ENCODE results near the gene CSTF1.

The CSTF1 gene

DNA sequence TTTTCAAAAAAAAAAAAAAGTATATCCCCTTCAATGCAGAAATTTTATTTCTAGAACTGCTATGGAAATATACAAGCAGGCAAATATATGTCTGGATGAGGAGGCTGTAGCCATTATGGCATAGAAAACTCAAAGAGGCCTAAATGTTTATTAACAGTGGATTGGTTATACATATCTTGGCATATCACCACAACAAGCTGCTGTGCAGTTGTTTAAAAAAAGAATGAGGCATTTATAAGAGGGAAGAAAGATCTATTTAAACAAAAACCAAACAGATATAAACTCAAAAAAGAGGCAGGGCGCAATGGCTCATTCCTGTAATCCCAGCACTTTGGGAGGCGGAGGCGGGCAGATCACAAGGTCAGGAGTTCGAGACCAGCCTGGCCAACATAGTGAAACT, 45.8 kb downstream of the CSTF1 start:
- Histone ChIP-seq H3K4me3 (ENCODE audit: low read depth, low read length) (no peak overlapping the region), H3K27me3 (ENCODE audit: insufficient read depth, low read depth, severe bottlenecking) (peaks cover 93% of the 10 kb centered on the region), H3K9me3 (ENCODE audit: severe bottlenecking) (no peaks in the 10 kb centered on the region), H3K27ac (no peak overlapping the region), H3K36me3 (no peaks in the 10 kb centered on the region)
- DNase-seq: no peak
- TF ChIP-seq, protein P1, sequence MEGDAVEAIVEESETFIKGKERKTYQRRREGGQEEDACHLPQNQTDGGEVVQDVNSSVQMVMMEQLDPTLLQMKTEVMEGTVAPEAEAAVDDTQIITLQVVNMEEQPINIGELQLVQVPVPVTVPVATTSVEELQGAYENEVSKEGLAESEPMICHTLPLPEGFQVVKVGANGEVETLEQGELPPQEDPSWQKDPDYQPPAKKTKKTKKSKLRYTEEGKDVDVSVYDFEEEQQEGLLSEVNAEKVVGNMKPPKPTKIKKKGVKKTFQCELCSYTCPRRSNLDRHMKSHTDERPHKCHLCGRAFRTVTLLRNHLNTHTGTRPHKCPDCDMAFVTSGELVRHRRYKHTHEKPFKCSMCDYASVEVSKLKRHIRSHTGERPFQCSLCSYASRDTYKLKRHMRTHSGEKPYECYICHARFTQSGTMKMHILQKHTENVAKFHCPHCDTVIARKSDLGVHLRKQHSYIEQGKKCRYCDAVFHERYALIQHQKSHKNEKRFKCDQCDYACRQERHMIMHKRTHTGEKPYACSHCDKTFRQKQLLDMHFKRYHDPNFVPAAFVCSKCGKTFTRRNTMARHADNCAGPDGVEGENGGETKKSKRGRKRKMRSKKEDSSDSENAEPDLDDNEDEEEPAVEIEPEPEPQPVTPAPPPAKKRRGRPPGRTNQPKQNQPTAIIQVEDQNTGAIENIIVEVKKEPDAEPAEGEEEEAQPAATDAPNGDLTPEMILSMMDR (IDR thresholded peaks at IDR 0.05; ENCODE audit: low read depth, low read length): no peak

DNA sequence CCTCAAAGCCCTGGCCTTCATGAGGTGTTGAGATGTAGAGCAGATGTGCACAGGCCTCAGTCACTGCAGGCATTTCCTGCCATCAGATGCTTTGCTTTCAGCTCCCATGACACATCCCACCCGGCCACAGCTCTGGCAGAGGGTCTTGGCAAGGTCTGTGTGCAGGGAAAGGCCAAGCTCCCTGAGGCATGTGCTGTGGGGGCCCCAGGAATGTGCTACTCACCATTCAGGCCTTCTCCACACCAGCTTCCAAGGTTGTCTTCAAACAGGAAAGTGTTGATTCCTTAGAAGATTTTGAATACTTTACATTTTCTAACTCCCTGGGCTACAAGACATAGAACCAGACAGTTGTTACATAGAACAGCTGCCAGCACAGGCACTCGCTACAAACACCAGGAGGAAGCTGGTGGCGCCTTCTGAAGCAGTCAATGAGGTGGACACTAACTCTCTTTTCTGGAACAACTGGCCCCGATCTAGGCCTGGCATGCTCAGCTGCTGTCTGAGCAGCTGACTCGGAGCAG, 47.4 kb downstream of the CSTF1 start:
- peaks cover 93% of the 10 kb centered on the region for H3K27me3 ChIP-seq (ENCODE audit: insufficient read depth, low read depth, severe bottlenecking)
- H3K36me3 ChIP-seq: no peaks in the 10 kb centered on the region
- no peak overlapping the region for H3K27ac ChIP-seq
- no peaks in the 10 kb centered on the region for H3K9me3 ChIP-seq (ENCODE audit: severe bottlenecking)
- no peak overlapping the region for H3K4me3 ChIP-seq (ENCODE audit: low read depth, low read length)
- TF ChIP-seq, protein P1 (IDR thresholded peaks at IDR 0.05; ENCODE audit: low read depth, low read length): no peak
- no peak for DNase-seq

DNA sequence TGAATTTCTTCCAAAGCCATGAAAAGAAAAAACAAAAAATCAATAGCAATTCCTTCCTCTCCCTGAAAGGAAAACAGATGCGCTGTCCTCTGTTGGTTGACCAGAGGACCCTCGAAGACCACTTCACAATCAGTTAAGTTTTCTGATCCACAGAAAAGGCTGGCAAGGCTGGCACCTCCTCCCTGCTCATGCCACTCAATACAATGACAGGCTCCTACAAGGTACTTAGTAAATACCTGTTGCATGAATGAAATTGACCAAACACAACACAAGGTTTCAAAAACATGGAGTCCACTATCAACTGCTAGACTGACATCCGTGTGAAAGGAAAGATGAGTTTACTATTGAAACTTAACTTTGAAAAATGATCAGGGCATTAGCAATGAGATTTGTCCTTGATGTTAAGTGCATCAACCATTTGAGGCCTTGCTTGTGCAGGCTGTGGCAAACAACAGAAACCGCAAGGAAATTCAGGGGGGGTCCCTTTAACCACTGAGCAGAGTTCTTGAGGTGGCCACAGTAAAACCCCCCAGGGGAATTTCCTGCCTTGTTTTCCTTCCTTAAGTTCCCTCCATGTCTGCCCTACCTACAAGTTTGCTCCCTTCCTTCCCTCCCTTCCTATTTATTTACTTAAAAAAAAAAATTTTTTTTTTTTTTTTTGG, 48.0 kb downstream of the CSTF1 start:
- no peaks in the 10 kb centered on the region for H3K9me3 ChIP-seq (ENCODE audit: severe bottlenecking)
- no peak for DNase-seq
- H3K36me3 ChIP-seq: no peaks in the 10 kb centered on the region
- H3K27me3 ChIP-seq (ENCODE audit: insufficient read depth, low read depth, severe bottlenecking): peaks cover 93% of the 10 kb centered on the region
- H3K4me3 ChIP-seq (ENCODE audit: low read depth, low read length): no peak overlapping the region
- no peak overlapping the region for H3K27ac ChIP-seq
- TF ChIP-seq, protein P1 (IDR thresholded peaks at IDR 0.05; ENCODE audit: low read depth, low read length): no peak

DNA sequence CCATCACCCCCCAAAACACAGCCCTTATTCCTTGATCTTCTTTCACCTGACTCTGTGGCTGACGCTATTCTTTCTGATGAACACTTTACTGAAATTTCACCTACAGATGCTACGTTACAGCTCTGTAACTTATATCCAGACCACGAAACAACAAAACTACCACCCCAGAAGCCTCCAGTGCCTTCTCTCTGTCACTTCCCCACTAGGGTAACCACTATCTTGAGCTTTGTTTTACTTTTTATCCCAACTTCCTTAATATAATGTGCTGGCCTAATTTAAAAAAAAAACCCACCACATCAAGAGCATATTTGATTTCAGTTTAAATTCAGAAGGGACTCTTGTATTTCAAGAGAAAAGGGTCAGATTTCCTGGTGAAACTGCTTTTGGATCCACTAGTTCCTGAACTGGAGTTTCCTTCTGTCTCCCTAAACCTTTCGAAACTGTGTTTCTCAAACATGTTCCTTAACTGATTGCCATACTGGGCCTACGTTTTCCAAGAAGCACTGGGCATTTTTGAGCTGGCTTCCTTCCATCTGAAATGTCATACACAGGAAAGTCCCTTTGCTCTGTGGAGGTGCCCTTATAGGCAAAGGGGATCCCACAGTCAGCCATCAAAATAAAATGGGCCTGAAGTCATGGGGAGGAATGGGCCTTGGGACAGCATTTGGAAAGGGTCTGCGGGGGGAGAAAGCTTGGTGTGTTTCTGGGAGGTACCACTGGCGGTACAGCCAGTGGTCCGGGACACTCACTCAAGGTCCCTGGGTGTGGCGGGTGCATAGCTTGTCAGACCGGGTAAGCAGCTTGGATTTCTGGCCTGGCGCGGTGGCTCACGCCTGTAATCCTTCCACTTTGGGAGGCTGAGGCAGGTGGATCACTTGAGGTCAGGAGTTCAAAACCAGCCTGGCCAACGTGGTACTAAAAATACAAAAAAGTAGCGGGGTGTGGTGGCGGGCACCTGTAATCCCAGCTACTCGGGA, 50.2 kb downstream of the CSTF1 start:
- DNase-seq: no peak
- no peaks in the 10 kb centered on the region for H3K9me3 ChIP-seq (ENCODE audit: severe bottlenecking)
- no peak overlapping the region for H3K27ac ChIP-seq
- no peaks in the 10 kb centered on the region for H3K36me3 ChIP-seq
- H3K4me3 ChIP-seq (ENCODE audit: low read depth, low read length): no peak overlapping the region
- peaks cover 89% of the 10 kb centered on the region for H3K27me3 ChIP-seq (ENCODE audit: insufficient read depth, low read depth, severe bottlenecking)
- TF ChIP-seq, protein P1 (IDR thresholded peaks at IDR 0.05; ENCODE audit: low read depth, low read length): no peak

DNA sequence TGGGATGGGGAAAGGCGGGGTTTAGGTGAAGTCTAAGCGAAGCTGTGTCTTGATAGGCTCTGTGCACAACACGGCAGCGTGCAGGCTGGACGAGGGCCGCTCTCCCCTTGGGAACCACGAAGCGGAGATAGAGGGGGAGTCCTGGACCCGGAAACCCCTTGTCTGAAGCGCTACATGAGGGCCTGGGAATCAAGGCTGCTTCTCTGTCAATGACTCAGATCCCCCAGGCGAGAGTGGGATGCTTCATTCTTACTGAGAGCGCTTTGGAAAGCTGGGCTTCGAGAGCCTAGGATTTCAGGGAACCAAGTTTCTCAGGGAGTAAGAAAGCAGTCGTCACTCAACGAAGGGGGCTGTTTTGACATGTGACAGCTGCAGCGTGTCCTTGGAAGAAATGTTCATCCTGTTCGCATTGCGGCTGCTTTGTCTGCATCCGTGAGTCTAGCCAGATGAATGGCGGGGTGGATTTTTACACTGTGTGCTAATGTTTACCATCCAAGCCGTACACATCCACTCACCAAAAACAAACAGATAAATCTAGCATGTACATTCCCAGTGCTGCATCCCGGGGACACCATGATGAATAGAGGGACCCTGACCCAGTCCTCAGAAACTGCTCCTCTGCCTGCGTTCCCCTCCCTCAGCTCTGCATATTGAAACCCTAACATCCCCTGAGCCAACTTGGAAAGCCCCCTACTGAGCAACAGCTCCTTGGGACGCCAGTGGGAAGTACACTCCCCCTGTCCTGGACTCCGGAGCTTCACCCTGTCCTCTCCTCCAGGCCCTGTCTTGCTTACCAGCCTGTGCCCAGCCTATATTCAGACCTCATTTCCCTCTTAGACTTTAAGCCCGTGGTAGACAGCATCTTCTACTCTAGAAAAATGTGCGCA, 51.5 kb downstream of the CSTF1 start:
- Histone ChIP-seq H3K9me3 (ENCODE audit: severe bottlenecking) (no peaks in the 10 kb centered on the region), H3K27ac (no peak overlapping the region), H3K4me3 (ENCODE audit: low read depth, low read length) (no peak overlapping the region), H3K27me3 (ENCODE audit: insufficient read depth, low read depth, severe bottlenecking) (peaks cover 87% of the 10 kb centered on the region), H3K36me3 (no peaks in the 10 kb centered on the region)
- TF ChIP-seq, protein P1 (IDR thresholded peaks at IDR 0.05; ENCODE audit: low read depth, low read length): no peak
- DNase-seq: no peak

Data from WERI-Rb-1 (cell line).